Activated naive CD8-positive, alpha-beta T cell treated with anti-CD3 and anti-CD28 coated beads for 36 hours (primary cell): ENCODE data around the gene THAP5. TPM values are rescaled to one million over a fixed set of nuclear protein-coding genes. Genes with fewer than 3 reads are reported as not detected.
"Not testable (repeated sequence)": the region's sequence is repeated elsewhere in the genome, so short reads cannot be mapped to it uniquely, and the experiment has no call there.

Source experiments
- DNase-seq: peaks from one replicate; pipeline ENCODE4 v3.0.0; 2021
- H3K27ac Mint-ChIP-seq: one replicate; pipeline ENCODE4 v1.8.0; 2022; ENCODE audit warnings: mild to moderate bottlenecking, moderate library complexity, mixed read lengths
- H3K27me3 Mint-ChIP-seq: one replicate; pipeline ENCODE4 v1.8.0; 2022; ENCODE audit warnings: mild to moderate bottlenecking, mixed read lengths
- H3K36me3 Mint-ChIP-seq: one replicate; pipeline ENCODE4 v1.8.0; 2021; ENCODE audit warnings: mild to moderate bottlenecking, mixed read lengths
- H3K4me1 Mint-ChIP-seq: one replicate; pipeline ENCODE4 v1.8.0; 2021; ENCODE audit warnings: mixed read lengths
- H3K4me3 Mint-ChIP-seq: one replicate; pipeline ENCODE4 v1.8.0; 2022; ENCODE audit warnings: mild to moderate bottlenecking, moderate library complexity, mixed read lengths
- H3K9me3 Mint-ChIP-seq: one replicate; pipeline ENCODE4 v1.8.0; 2022; ENCODE audit warnings: mixed read lengths
- total RNA-seq, 2 experiments: library from RNA; stranded (reverse); gene quantifications; one replicate each; pipeline ENCODE4 v1.2.3, GENCODE V29; 2021

Gene THAP5
- total RNA-seq, 2 experiments from 2014 or later, result 34.9 to 37.0 TPM

- peak overlapping the region; percentile 98 for H3K4me3 Mint-ChIP-seq
- no peaks in the 10 kb centered on the region for H3K9me3 Mint-ChIP-seq
- peaks cover 37% of the 10 kb centered on the region for H3K4me1 Mint-ChIP-seq
- H3K27me3 Mint-ChIP-seq, result no peaks in the 10 kb centered on the region
- DNase-seq, result no peak
- peaks cover 46% of the 10 kb centered on the region for H3K36me3 Mint-ChIP-seq
- H3K27ac Mint-ChIP-seq, result peak overlapping the region; percentile 99
These were observed 615 bp downstream of the THAP5 start for GRCh38 chr7:108568801-108569380.

GRCh38 chr7:108565987-108566386 lies 3.5 kb downstream of the THAP5 start:
- Mint-ChIP-seq H3K27ac (no peak overlapping the region), H3K27me3 (no peaks in the 10 kb centered on the region), H3K9me3 (no peaks in the 10 kb centered on the region), H3K36me3 (peaks cover 45% of the 10 kb centered on the region), H3K4me1 (peaks cover 18% of the 10 kb centered on the region), H3K4me3 (no peak overlapping the region)
- no peak for DNase-seq

GRCh38 chr7:108561047-108561619 lies 8.4 kb downstream of the THAP5 start:
- no peak overlapping the region for H3K4me3 Mint-ChIP-seq
- peaks cover 61% of the 10 kb centered on the region for H3K36me3 Mint-ChIP-seq
- H3K27me3 Mint-ChIP-seq, result no peaks in the 10 kb centered on the region
- no peak for DNase-seq
- H3K9me3 Mint-ChIP-seq, result peaks cover 26% of the 10 kb centered on the region
- H3K4me1 Mint-ChIP-seq, result peaks cover 5% of the 10 kb centered on the region
- H3K27ac Mint-ChIP-seq, result no peak overlapping the region

GRCh38 chr7:108559253-108559652 lies 10.3 kb downstream of the THAP5 start:
- Mint-ChIP-seq H3K4me1 (peaks cover 2% of the 10 kb centered on the region), H3K36me3 (peaks cover 55% of the 10 kb centered on the region), H3K9me3 (peaks cover 28% of the 10 kb centered on the region), H3K4me3 (no peak overlapping the region), H3K27me3 (no peaks in the 10 kb centered on the region), H3K27ac (no peak overlapping the region)
- DNase-seq, result no peak

GRCh38 chr7:108557617-108558016 lies 11.9 kb downstream of the THAP5 start:
- H3K9me3 Mint-ChIP-seq, result peaks cover 28% of the 10 kb centered on the region

DNA sequence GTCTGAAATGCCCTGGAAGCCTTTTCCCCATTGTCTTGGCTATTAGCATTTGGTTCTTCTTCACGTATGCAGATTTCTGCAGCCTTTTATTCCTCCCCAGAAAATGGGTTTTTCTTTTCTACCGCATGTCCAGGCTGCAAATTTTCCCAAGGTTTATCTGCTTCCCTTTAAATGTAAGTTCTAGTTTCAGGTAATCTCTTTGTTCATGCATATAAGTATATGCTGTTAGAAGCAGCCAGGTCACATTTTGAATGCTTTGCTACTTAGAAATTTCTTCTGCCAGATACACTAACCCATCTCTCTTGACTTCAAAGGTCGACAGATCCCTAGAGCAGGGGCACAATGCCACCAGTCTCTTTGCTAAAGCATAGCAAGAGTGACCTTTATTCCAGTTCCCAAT lies 12.3 kb downstream of the THAP5 start:
- Mint-ChIP-seq H3K4me3 (no peak overlapping the region), H3K27me3 (no peaks in the 10 kb centered on the region), H3K27ac (no peak overlapping the region), H3K4me1 (peaks cover 2% of the 10 kb centered on the region), H3K36me3 (peaks cover 44% of the 10 kb centered on the region), H3K9me3 (peaks cover 28% of the 10 kb centered on the region)
- no peak for DNase-seq

More at GRCh38 chr7:108557617-108558016, 11.9 kb downstream of the THAP5 start:
- no peak overlapping the region for H3K27ac Mint-ChIP-seq
- H3K36me3 Mint-ChIP-seq, result peaks cover 47% of the 10 kb centered on the region
- H3K27me3 Mint-ChIP-seq, result no peaks in the 10 kb centered on the region
- no peak overlapping the region for H3K4me3 Mint-ChIP-seq
- no peak for DNase-seq
- H3K4me1 Mint-ChIP-seq, result peaks cover 2% of the 10 kb centered on the region

GRCh38 chr7:108556665-108557064 lies 12.8 kb downstream of the THAP5 start:
- H3K27ac Mint-ChIP-seq, H3K4me3 Mint-ChIP-seq, H3K4me1 Mint-ChIP-seq, DNase-seq, H3K27me3 Mint-ChIP-seq: not testable (repeated sequence)
- peaks cover 28% of the 10 kb centered on the region for H3K9me3 Mint-ChIP-seq
- H3K36me3 Mint-ChIP-seq, result peaks cover 43% of the 10 kb centered on the region

GRCh38 chr7:108548141-108548896 lies 21.2 kb downstream of the THAP5 start:
- not testable (repeated sequence) for H3K27ac Mint-ChIP-seq, H3K27me3 Mint-ChIP-seq, H3K9me3 Mint-ChIP-seq, H3K4me3 Mint-ChIP-seq, H3K36me3 Mint-ChIP-seq, H3K4me1 Mint-ChIP-seq, DNase-seq

GRCh38 chr7:108541478-108541877 lies 28.0 kb downstream of the THAP5 start:
- H3K36me3 Mint-ChIP-seq, result no peaks in the 10 kb centered on the region
- H3K27ac Mint-ChIP-seq, result no peak overlapping the region
- H3K9me3 Mint-ChIP-seq, result no peaks in the 10 kb centered on the region
- peaks cover 3% of the 10 kb centered on the region for H3K27me3 Mint-ChIP-seq
- no peaks in the 10 kb centered on the region for H3K4me1 Mint-ChIP-seq
- no peak overlapping the region for H3K4me3 Mint-ChIP-seq
- DNase-seq, result no peak

- not testable (repeated sequence) for H3K36me3 Mint-ChIP-seq, H3K27ac Mint-ChIP-seq, H3K4me3 Mint-ChIP-seq, H3K4me1 Mint-ChIP-seq, H3K9me3 Mint-ChIP-seq, H3K27me3 Mint-ChIP-seq, DNase-seq
These were observed 30.8 kb downstream of the THAP5 start for GRCh38 chr7:108538685-108539084.

- not testable (repeated sequence) for H3K4me3 Mint-ChIP-seq, H3K9me3 Mint-ChIP-seq, H3K27me3 Mint-ChIP-seq, H3K27ac Mint-ChIP-seq, H3K4me1 Mint-ChIP-seq, H3K36me3 Mint-ChIP-seq, DNase-seq
These were observed 31.3 kb downstream of the THAP5 start for GRCh38 chr7:108538236-108538635.

DNA sequence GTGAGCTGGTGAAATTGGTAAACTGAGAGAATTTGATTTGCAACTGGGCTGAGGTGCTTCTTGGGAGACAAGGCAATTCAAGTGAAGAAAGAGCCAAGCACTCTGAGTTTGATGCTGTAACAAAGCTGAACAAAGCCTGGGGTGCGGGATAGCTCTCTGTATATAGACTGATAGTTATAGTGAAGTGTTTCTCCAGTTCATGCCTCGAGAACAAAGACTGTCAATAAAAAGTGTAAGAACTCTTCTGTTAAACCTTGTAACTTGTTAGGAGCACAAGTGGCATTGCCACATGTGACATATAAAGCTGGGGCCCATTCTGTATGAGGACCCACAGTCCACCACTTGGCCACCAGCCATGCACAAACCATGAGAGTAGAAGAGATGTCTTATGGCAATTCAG lies 32.3 kb downstream of the THAP5 start:
- no peak overlapping the region for H3K4me3 Mint-ChIP-seq
- no peaks in the 10 kb centered on the region for H3K9me3 Mint-ChIP-seq
- no peak for DNase-seq
- no peak overlapping the region for H3K27ac Mint-ChIP-seq
- no peaks in the 10 kb centered on the region for H3K36me3 Mint-ChIP-seq
- H3K27me3 Mint-ChIP-seq, result peaks cover 3% of the 10 kb centered on the region
- H3K4me1 Mint-ChIP-seq, result no peaks in the 10 kb centered on the region

DNA sequence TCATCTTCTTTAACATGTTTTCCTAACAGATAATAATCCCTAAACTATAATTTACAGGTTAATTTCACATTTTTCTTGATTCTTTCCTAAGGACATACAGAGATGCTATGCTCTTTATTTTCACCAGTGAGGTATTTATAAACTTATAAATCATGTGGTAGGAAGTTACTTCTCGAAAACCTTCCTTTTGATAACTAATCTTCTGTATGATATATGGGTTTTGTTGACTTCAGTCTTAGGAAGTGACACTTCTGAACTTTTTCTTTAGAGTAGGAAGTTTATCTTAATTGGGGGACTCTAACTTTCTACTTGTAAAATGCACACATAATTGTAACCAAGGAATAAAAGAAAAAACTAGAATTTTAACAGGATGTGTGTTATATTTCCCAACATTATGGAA lies 33.8 kb downstream of the THAP5 start:
- no peak overlapping the region for H3K4me3 Mint-ChIP-seq
- H3K4me1 Mint-ChIP-seq, result no peaks in the 10 kb centered on the region
- no peaks in the 10 kb centered on the region for H3K9me3 Mint-ChIP-seq
- no peak for DNase-seq
- H3K36me3 Mint-ChIP-seq, result no peaks in the 10 kb centered on the region
- peaks cover 3% of the 10 kb centered on the region for H3K27me3 Mint-ChIP-seq
- H3K27ac Mint-ChIP-seq, result no peak overlapping the region

DNA sequence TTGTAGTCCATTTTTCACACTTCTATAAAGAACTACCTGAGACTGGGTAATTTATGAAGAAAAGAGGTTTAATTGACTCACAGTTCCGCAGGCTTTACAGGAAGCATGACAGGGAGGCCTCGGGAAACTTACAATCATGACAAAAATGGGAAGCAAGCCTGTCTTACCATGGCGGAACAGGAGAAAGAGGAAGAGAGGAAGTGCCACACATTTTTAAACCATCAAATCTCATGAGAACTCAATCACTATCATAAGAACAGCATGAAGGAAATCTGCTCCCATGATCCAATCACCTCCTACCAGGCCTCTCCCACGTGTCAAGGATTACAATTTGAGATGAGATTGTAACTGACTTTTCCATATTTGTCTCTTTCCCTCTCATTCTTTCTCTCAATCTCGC lies 34.2 kb downstream of the THAP5 start:
- DNase-seq, result no peak
- Mint-ChIP-seq H3K4me3 (no peak overlapping the region), H3K27ac (no peak overlapping the region), H3K4me1 (no peaks in the 10 kb centered on the region), H3K27me3 (peaks cover 3% of the 10 kb centered on the region), H3K36me3 (no peaks in the 10 kb centered on the region), H3K9me3 (no peaks in the 10 kb centered on the region)

- no peaks in the 10 kb centered on the region for H3K27me3 Mint-ChIP-seq
- H3K27ac Mint-ChIP-seq, result no peak overlapping the region
- H3K36me3 Mint-ChIP-seq, result no peaks in the 10 kb centered on the region
These were observed 35.8 kb downstream of the THAP5 start for GRCh38 chr7:108533712-108534111.

GRCh38 chr7:108529341-108529740 lies 40.2 kb downstream of the THAP5 start:
- H3K27me3 Mint-ChIP-seq, result no peaks in the 10 kb centered on the region

More at GRCh38 chr7:108533712-108534111, 35.8 kb downstream of the THAP5 start:
- no peak overlapping the region for H3K4me3 Mint-ChIP-seq
- no peak for DNase-seq
- no peaks in the 10 kb centered on the region for H3K9me3 Mint-ChIP-seq
- H3K4me1 Mint-ChIP-seq, result no peaks in the 10 kb centered on the region

More at GRCh38 chr7:108529341-108529740, 40.2 kb downstream of the THAP5 start:
- no peak for DNase-seq
- Mint-ChIP-seq H3K27ac (no peak overlapping the region), H3K36me3 (no peaks in the 10 kb centered on the region), H3K4me3 (no peak overlapping the region), H3K4me1 (peaks cover 14% of the 10 kb centered on the region), H3K9me3 (no peaks in the 10 kb centered on the region)
